ENCODE results near the gene TIMM22.

DNA sequence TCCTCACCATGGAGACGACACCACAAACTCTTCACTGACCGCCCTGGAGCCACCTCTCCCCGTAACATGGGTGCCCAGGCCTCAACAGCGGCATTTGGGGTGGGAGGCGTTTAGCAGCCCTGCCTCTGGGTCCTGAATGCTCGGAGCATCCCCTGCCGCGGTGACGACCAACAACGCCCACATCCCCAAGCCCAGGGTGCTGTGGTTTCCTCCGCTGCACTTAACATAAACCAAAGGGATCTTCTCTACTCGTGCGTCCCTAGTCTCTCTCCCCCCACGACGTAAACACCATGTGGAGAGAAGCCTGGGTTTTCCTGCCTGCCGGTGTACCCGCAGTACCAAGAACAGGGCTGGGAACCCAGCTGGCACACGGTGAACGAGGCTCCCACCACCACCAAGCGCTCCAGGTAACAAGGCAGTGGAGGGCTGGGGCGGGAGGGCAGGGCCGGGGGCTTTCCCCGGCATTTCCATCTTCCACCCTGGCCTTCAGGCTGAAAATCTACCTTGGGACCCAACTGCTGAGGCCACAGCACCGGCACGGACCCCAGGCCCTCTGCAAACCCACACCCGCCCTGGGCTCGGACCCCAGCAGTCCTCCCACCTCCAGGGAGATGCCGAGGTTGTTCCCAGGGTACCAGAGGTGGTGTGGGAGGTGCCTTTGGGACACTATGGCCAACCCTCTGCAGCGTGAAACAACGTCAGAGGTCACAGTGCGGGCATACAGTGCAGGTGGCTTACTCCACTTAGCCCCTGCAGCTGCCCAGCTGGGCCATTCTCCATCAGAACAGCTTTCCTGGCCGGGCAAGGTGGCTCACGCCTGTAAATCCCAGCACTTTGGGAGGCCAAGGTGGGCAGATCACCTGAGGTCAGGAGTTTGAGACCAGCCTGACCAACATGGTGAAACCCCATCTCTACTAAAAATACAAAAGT lies 54.3 kb downstream of the TIMM22 start:
- TF ChIP-seq, protein P1, sequence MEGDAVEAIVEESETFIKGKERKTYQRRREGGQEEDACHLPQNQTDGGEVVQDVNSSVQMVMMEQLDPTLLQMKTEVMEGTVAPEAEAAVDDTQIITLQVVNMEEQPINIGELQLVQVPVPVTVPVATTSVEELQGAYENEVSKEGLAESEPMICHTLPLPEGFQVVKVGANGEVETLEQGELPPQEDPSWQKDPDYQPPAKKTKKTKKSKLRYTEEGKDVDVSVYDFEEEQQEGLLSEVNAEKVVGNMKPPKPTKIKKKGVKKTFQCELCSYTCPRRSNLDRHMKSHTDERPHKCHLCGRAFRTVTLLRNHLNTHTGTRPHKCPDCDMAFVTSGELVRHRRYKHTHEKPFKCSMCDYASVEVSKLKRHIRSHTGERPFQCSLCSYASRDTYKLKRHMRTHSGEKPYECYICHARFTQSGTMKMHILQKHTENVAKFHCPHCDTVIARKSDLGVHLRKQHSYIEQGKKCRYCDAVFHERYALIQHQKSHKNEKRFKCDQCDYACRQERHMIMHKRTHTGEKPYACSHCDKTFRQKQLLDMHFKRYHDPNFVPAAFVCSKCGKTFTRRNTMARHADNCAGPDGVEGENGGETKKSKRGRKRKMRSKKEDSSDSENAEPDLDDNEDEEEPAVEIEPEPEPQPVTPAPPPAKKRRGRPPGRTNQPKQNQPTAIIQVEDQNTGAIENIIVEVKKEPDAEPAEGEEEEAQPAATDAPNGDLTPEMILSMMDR (IDR thresholded peaks at IDR 0.05): no peak
- TF ChIP-seq MYC (IDR thresholded peaks at IDR 0.05; ENCODE audit: borderline replicate concordance, low read length) (no peak), BHLHE40 (IDR thresholded peaks at IDR 0.05; ENCODE audit: low read depth, low read length) (no peak), POLR2A (IDR thresholded peaks at IDR 0.05; ENCODE audit: low read length) (no peak), NR3C1 (IDR thresholded peaks at IDR 0.05) (no peak), EP300 (IDR thresholded peaks at IDR 0.05) (no peak), POLR2AphosphoS2 (conservative IDR thresholded peaks at IDR 0.05; ENCODE audit: low read length) (no peak), RAD21 (conservative IDR thresholded peaks at IDR 0.05 in 1 of 2, IDR thresholded peaks at IDR 0.05 in 1 of 2) (no peak)
